SH-SY5Y (cell line): ENCODE measurements around the gene UBXN10.

Source experiments
- GATA2 ChIP-seq: IDR thresholded peaks from 2 replicates; pipeline ENCODE4 v1.6.1; 2011; ENCODE audit warnings: mild to moderate bottlenecking, low read depth, low read length
- GATA3 ChIP-seq: IDR thresholded peaks from 2 replicates; pipeline ENCODE4 v1.6.1; 2011; ENCODE audit warnings: low read depth, mild to moderate bottlenecking, low read length, moderate library complexity

DNA sequence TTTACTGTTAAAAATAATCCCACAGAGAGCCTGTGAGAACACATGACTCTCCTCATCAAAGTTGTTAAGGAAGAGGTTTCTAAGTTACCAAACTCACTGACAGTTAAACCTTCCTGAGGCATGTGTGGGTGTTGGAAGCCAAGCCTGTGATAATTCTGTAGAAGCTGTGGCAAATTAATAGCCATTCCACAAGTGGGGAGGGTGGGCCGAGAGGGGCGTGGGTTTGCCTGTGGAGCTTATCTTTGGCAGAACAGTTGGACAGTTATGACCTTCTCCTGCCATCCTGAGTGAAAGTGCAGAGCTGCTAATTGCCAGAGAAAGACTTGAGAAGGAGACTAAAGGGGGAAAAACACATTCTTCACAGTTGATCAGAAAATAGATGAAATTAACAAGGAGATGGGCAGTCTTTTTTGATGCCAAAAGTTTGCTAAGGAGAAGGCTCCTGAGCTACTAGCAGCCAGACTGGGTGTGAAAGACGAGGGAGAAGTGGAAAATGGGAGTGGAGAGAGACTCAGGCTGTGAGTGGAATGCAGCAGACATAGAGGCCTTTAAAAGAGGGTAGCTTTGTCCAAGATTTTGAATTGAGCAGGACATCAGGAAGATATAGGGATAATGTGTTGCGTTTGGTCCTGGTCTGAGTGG lies 2.0 kb downstream of the UBXN10 start:
- TF ChIP-seq GATA3 (no peak), GATA2 (no peak)
